ENCODE measurements around the gene RNPS1. TPM values are rescaled to one million over a fixed set of nuclear protein-coding genes. Genes with fewer than 3 reads are reported as not detected.
A peak's percentile ranks its signal among the peaks of the same experiment; 100 is the strongest.

Gene RNPS1
- total and polyA plus RNA-seq, 2 donors (not counting 1 experiment from before 2014, with no cell fraction given): 209 to 265 TPM

DNA sequence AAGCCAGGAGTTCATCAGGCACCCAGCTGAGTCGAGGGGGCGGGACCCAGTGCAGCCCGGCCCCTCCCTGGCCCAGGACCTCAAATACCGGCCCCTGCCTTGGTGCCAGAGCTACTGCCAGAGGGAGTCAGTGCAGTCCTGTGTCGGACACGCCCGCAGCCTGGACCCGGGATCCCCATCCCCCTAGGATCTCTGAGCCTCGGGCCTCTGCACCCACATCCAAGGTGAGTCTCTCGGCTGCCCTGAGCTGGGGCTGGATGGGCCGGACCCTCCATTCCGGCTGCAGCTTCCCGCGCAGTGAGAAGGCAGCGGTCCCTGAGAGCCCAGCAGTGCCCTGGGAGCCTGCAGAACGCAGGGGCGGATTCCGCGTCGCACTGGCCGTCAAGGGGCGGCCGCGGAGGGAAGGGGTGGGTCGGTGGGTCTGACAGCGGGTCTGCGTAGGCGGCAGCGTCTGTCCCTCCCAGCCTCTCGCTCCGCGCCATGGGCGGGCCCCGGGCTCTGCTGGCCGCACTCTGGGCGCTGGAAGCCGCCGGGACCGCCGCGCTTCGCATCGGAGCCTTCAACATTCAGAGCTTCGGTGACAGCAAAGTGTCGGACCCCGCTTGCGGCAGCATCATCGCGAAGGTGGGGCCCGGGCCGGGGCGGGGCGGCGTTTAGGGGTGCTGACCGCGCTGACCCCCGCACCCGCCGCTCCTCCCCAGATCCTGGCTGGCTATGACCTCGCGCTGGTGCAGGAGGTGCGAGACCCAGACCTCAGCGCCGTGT is 31.4 kb downstream of the RNPS1 start, which contains the start of gene DNASE1L2:
Gene DNASE1L2 (plus strand): TSS at position 108 of the 765 bp plus-strand sequence. CDS start 373 bp downstream, at position 481.
- peaks cover 1% of the 10 kb centered on the region for H3K4me1 Mint-ChIP-seq
- Histone ChIP-seq H3K27ac (ENCODE audit: low read length in 2 of 2) (no peak within 1 kb of the TSS), H3K4me3 (ENCODE audit: control extremely low read depth in 1 of 5, extremely low read depth in 1 of 5, insufficient read depth in 1 of 5, low read depth in 2 of 5, low read length in 4 of 5) (no peak within 1 kb of the TSS), H4K20me1 (ENCODE audit: control insufficient read depth, insufficient read depth, low read length, poor library complexity, severe bottlenecking) (peaks cover 14% of the 10 kb centered on the region), H3K27me3 (replicated peaks in 1 of 4; ENCODE audit: control extremely low read depth in 1 of 4, control insufficient read depth in 3 of 4, insufficient read depth in 4 of 4, low read length in 3 of 4) (peaks cover 0 to 27% (median 11%) of the 10 kb centered on the region in 4 experiments), H3K36me3 (replicated peaks in 1 of 2; ENCODE audit: control extremely low read depth in 1 of 2, control insufficient read depth in 1 of 2, extremely low read depth in 1 of 2, insufficient read depth in 2 of 2, low read length in 1 of 2) (peaks cover 0 to 37% of the 10 kb centered on the region in 2 experiments), H3K4me1 (ENCODE audit: control insufficient read depth in 2 of 2, insufficient read depth in 2 of 2, low read length in 2 of 2) (peaks cover 12 to 15% of the 10 kb centered on the region in 2 donors), H3K9ac (ENCODE audit: low read length) (no peak within 1 kb of the TSS), H3K9me3 (ENCODE audit: control extremely low read depth in 1 of 3, control insufficient read depth in 2 of 3, insufficient read depth in 1 of 3, low read length in 2 of 3) (peaks cover 0 to 5% (median 0%) of the 10 kb centered on the region in 3 donors), H2AFZ (ENCODE audit: insufficient read depth, low read depth, low read length, poor library complexity, severe bottlenecking) (no peak within 1 kb of the TSS), H3K4me2 (replicated peaks; ENCODE audit: low read depth, low read length, poor library complexity, severe bottlenecking) (peak within 1 kb of the TSS; percentile 37), H3K79me2 (ENCODE audit: control insufficient read depth, insufficient read depth, low read length) (no peaks in the 10 kb centered on the region)
- ATAC-seq (ENCODE audit: low read depth) (no peak), DNase-seq (no peak)
- TF ChIP-seq, protein P1, sequence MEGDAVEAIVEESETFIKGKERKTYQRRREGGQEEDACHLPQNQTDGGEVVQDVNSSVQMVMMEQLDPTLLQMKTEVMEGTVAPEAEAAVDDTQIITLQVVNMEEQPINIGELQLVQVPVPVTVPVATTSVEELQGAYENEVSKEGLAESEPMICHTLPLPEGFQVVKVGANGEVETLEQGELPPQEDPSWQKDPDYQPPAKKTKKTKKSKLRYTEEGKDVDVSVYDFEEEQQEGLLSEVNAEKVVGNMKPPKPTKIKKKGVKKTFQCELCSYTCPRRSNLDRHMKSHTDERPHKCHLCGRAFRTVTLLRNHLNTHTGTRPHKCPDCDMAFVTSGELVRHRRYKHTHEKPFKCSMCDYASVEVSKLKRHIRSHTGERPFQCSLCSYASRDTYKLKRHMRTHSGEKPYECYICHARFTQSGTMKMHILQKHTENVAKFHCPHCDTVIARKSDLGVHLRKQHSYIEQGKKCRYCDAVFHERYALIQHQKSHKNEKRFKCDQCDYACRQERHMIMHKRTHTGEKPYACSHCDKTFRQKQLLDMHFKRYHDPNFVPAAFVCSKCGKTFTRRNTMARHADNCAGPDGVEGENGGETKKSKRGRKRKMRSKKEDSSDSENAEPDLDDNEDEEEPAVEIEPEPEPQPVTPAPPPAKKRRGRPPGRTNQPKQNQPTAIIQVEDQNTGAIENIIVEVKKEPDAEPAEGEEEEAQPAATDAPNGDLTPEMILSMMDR (IDR thresholded peaks at IDR 0.05): no peak
- TF ChIP-seq EZH2 (IDR thresholded peaks at IDR 0.05; ENCODE audit: borderline replicate concordance, insufficient read depth, low read depth, low read length, poor library complexity, severe bottlenecking): no peak
- 24% methylated on average over 64 of the region's 64 CpGs for WGBS (ENCODE audit: insufficient coverage)
- H3K9me3 Mint-ChIP-seq (ENCODE audit: insufficient read depth): no peaks in the 10 kb centered on the region
- peaks cover 3% of the 10 kb centered on the region for H3K27me3 Mint-ChIP-seq
- ChIA-PET CTCF (no interaction called here), POLR2A (interaction anchor here (0.6 to 1.4 kb wide), 2 partner anchors 15 to 18 kb away, joined by 4 to 6 read pairs; partner anchors contain the start of gene ECI1)
- H3K4me3 Mint-ChIP-seq: no peak within 1 kb of the TSS
- intact Hi-C loops (cut with micrococcal nuclease): no loop called here
- no peak within 1 kb of the TSS for H3K27ac Mint-ChIP-seq

Data from B cell (primary cell).